ENCODE data around the gene AKNA. TPM values are rescaled to one million over a fixed set of nuclear protein-coding genes. Genes with fewer than 3 reads are reported as not detected.
A peak's percentile ranks its signal among the peaks of the same experiment; 100 is the strongest.

AKNA gene
- total and polyA plus RNA-seq, 2 of the 8 experiments (the other 6 are each of a cell fraction or from before 2014, with no cell fraction given), result 21.0 to 27.4 TPM

DNA sequence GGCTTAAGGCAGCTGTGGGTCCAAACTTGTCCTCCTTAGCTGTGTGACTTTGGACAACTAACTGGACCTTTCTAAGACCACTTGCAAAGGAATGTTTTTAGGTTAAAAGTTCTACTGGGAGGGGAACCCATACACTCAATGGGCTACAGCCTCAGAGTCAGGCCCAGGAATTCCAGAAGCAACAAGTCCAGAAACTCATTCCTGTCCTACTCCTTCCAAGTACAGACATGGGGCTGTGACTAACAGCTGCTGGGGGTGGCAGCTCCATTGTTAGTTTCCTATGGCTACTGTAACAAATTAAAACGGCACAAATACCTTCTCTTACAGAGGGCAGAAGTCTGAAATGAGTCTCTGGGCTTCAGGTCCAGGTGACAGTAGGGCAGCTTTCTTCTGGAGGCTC, 12.4 kb upstream of the AKNA start:
- H2BK12ac ChIP-seq (ENCODE audit: low read depth, low read length), result no peak overlapping the region
- ChIA-PET POLR2A (ENCODE audit: partially characterized antibody) (interaction anchor here (0.7 to 1.6 kb wide), 5 partner anchors 9 to 253 kb away, joined by 3 to 4 read pairs (median 3); partner anchors contain the start of gene ATP6V1G1), CTCF (ENCODE audit: partially characterized antibody) (interaction anchor here (0.7 to 11.0 kb wide), 8 partner anchors 15 to 275 kb away, joined by 3 to 271 read pairs (median 4); partner anchors contain the start of gene WHRN)
- no peak overlapping the region for H3K23ac ChIP-seq (ENCODE audit: insufficient read length)
- no peak overlapping the region for H2BK5ac ChIP-seq (ENCODE audit: low read depth, low read length)
- H4K5ac ChIP-seq (ENCODE audit: insufficient read length, low read depth, low read length), result no peak overlapping the region
- FAIRE-seq, result no peak
- H3K4me3 ChIP-seq (ENCODE audit: extremely low read depth in 1 of 4, insufficient read depth in 2 of 4, low read depth in 3 of 4, low read length in 4 of 4), result no peak overlapping the region
- H2BK15ac ChIP-seq (ENCODE audit: low read length), result no peak overlapping the region
- H4K8ac ChIP-seq (ENCODE audit: extremely low read depth, insufficient read depth, low read length), result no peak overlapping the region
- H4K91ac ChIP-seq (replicated peaks; ENCODE audit: insufficient read length, low read length), result no peak overlapping the region
- 76% methylated on average over 1 of the region's 1 CpG; no CpG with 5 or more reads in 1 of the 2 experiments for WGBS, 2 experiments (ENCODE audit: extremely low coverage in 1 of 2, insufficient coverage in 1 of 2, insufficient read length in 1 of 2, insufficient replicate concordance in 2 of 2, low coverage in 1 of 2, low lambda C conversion rate in 2 of 2, missing lambda C conversion rate in 1 of 2)
- no peak overlapping the region for H3K4ac ChIP-seq (replicated peaks; ENCODE audit: insufficient read length, low read depth, low read length)
- H3K79me2 ChIP-seq (ENCODE audit: control insufficient read depth in 1 of 2, insufficient read depth in 2 of 2, low read length in 2 of 2), result 0 out of 4 replicates have a peak, but pooled peaks cover 0 to 3% of the 10 kb centered on the region in 2 experiments
- no peak overlapping the region for H3K18ac ChIP-seq (ENCODE audit: extremely low read depth, low read length)
- no peak overlapping the region for H2BK120ac ChIP-seq (replicated peaks; ENCODE audit: low read depth, low read length)
- no peak overlapping the region for H3K27ac ChIP-seq (ENCODE audit: low read depth, low read length)
- no peaks in the 10 kb centered on the region for H3K27me3 ChIP-seq (replicated peaks in 1 of 4; ENCODE audit: control insufficient read depth in 3 of 4, extremely low read depth in 1 of 4, insufficient read depth in 3 of 4, low read length in 3 of 4)
- no peak overlapping the region for H3K9ac ChIP-seq (replicated peaks in 1 of 4; ENCODE audit: extremely low read depth in 1 of 4, low read depth in 3 of 4, low read length in 3 of 4)
- 0 out of 2 replicates have a peak overlapping the region, but pooled peaks have one; percentile 5 for H2BK20ac ChIP-seq (ENCODE audit: low read length)
- H3K56ac ChIP-seq (replicated peaks; ENCODE audit: insufficient read length, low read depth, low read length), result no peak overlapping the region
- H3K4me2 ChIP-seq (ENCODE audit: insufficient read depth in 1 of 2, low read depth in 2 of 2, low read length in 2 of 2), result no peak overlapping the region
- no peaks in the 10 kb centered on the region for H3K9me3 ChIP-seq (ENCODE audit: insufficient read depth in 2 of 2, low read depth in 1 of 2, low read length in 1 of 2)
- H2AK5ac ChIP-seq (ENCODE audit: low read depth, low read length), result no peak overlapping the region
- DNase-seq (ENCODE audit: low read depth in 1 of 2, low spot score in 2 of 2), result no peak
- TF ChIP-seq, protein P1, sequence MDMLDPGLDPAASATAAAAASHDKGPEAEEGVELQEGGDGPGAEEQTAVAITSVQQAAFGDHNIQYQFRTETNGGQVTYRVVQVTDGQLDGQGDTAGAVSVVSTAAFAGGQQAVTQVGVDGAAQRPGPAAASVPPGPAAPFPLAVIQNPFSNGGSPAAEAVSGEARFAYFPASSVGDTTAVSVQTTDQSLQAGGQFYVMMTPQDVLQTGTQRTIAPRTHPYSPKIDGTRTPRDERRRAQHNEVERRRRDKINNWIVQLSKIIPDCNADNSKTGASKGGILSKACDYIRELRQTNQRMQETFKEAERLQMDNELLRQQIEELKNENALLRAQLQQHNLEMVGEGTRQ (IDR thresholded peaks at IDR 0.05; ENCODE audit: low read length), result no peak
- no peak for TF ChIP-seq SP2 (IDR thresholded peaks at IDR 0.05; ENCODE audit: low read length)
- TF ChIP-seq YY1 (IDR thresholded peaks at IDR 0.05; ENCODE audit: low read depth, low read length), result no peak
- TF ChIP-seq RFX5 (IDR thresholded peaks at IDR 0.05; ENCODE audit: borderline replicate concordance, low read depth, low read length), result no peak
- TF ChIP-seq GABPA (IDR thresholded peaks at IDR 0.05; ENCODE audit: borderline replicate concordance, insufficient read depth, low read length), result no peak
- TF ChIP-seq CHD2 (IDR thresholded peaks at IDR 0.05; ENCODE audit: low read length), result no peak
- no peak for TF ChIP-seq CBX5 (IDR thresholded peaks at IDR 0.05; ENCODE audit: low read depth, low read length)
- no peaks in the 10 kb centered on the region for H3K79me1 ChIP-seq (ENCODE audit: low read depth, low read length)
- H3K14ac ChIP-seq (ENCODE audit: insufficient read length), result no peak overlapping the region
- peaks cover 0 to 1% of the 10 kb centered on the region in 2 experiments for H4K20me1 ChIP-seq (replicated peaks in 1 of 2; ENCODE audit: control insufficient read depth in 1 of 2, insufficient read depth in 2 of 2, low read length in 2 of 2)
- peaks cover 5 to 15% (median 7%) of the 10 kb centered on the region in 4 experiments; a peak in 5 of 7 replicates for H3K4me1 ChIP-seq (replicated peaks in 1 of 4; ENCODE audit: control insufficient read depth in 3 of 4, insufficient read depth in 4 of 4, low read length in 3 of 4)
- H3K23me2 ChIP-seq (ENCODE audit: low read depth, low read length), result peaks cover 6% of the 10 kb centered on the region; the same call in 1 of the 2 replicates
- peaks cover 0 to 7% (median 0%) of the 10 kb centered on the region in 4 experiments; a peak in 2 of 8 replicates for H3K36me3 ChIP-seq (ENCODE audit: control insufficient read depth in 2 of 4, insufficient read depth in 4 of 4, low read length in 3 of 4)
- no peak overlapping the region for H2AFZ ChIP-seq (ENCODE audit: low read length)
